ENCODE results near the gene DGKK. TPM values are rescaled to one million over a fixed set of nuclear protein-coding genes. Genes with fewer than 3 reads are reported as not detected.

DGKK gene
- total and polyA plus RNA-seq, 8 donors, result 0.03 to 0.11 (median 0.07) TPM; not detected in 1

DNA sequence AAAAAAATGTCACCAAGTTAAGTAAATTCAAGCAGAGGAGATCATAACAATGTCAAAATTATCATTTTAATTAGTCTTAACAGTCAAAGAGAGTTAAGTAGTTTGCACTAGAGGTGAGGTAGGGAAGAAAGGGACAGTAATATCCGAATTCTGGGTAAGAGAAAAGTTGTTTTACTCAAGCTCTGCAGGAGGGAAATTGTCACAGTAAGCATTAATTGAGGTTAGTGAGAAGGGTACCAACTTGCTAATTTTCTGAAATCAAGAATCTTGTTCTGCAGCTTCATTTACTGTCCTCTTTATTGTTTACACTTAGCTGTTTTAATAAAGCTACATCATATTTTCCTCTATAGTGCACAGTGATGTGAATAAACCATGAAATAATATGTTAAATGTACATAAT lies 11.0 kb downstream of the DGKK start:
- no peak for TF ChIP-seq CTCF (IDR thresholded peaks at IDR 0.05)
- Histone ChIP-seq H3K9me3 (no peaks in the 10 kb centered on the region), H3K4me1 (no peaks in the 10 kb centered on the region), H3K36me3 (no peaks in the 10 kb centered on the region), H3K4me3 (no peak overlapping the region), H3K27ac (no peak overlapping the region), H3K27me3 (peaks cover 9 to 33% of the 10 kb centered on the region in 2 donors)
- DNase-seq (no peak), ATAC-seq (no peak)
- intact Hi-C loops (cut with DNase I), result no loop called here

GRCh38 chrX:50458483-50458882 lies 12.1 kb downstream of the DGKK start:
- Histone ChIP-seq H3K27me3 (peaks cover 4 to 24% of the 10 kb centered on the region in 2 donors), H3K4me3 (no peak overlapping the region), H3K27ac (no peak overlapping the region), H3K4me1 (no peaks in the 10 kb centered on the region), H3K36me3 (no peaks in the 10 kb centered on the region), H3K9me3 (no peaks in the 10 kb centered on the region)
- DNase-seq (no peak), ATAC-seq (no peak)
- intact Hi-C loops (cut with DNase I), result no loop called here
- no peak for TF ChIP-seq CTCF (IDR thresholded peaks at IDR 0.05)

DNA sequence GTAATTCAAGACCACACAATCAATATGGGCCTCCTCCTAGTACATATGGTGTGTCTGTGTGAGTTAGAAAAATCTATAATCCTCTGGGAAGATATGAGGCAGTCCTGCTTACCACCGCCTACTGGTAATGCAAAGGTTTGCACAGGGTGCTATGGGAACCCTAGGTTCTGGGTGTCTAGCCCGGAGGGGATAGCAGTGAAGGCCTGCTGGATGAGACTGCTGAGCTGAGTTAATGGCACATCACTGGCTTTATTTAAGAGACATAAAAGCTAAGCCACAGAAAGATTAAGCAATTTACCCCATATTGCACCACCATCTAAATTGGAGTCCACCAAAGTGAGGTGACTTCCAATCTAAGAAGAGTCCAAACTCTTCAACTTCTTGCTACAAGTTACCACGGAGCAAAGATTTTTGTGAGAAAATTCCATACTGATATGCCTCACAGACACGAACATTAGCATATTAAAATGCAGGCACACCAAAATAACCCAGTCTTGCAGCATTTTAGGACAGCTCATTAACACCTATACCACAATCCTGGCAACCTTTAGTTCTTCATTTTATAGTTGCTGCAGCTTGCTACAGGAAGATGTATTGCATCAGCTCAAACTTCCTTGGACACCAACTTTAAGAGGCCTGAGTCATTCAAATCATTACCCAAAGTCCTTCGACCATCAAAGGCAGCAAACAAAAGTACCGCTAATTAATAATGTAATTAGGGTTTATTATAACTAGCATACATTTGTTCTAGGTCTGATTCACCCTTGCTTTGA lies 13.7 kb downstream of the DGKK start:
- TF ChIP-seq CTCF (IDR thresholded peaks at IDR 0.05), result no peak
- Histone ChIP-seq H3K4me1 (no peaks in the 10 kb centered on the region), H3K36me3 (no peaks in the 10 kb centered on the region), H3K9me3 (no peaks in the 10 kb centered on the region), H3K27ac (no peak overlapping the region), H3K4me3 (no peak overlapping the region), H3K27me3 (peaks cover 0 to 21% of the 10 kb centered on the region in 2 donors)
- no peak for DNase-seq
- intact Hi-C loops (cut with DNase I), result no loop called here
- no peak for ATAC-seq

DNA sequence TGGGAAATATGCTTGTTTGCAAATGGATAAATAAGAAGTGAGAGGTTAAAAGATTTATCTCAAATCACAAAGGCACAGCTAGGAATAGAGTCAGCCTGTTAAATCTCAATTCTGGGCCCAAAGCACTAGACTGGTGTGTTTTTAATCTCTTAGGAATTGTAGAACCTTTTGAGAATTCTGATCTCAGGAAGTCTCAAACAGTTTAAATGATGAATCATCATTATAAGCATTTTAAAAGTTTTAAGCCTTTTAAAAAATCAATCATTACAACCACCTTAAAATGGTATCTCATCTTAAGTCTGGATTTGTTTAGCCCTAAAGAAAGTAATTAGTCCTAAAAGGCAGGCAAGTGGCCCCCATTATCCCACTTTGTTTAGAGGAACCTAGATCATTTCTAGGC lies 17.8 kb downstream of the DGKK start:
- no peaks in the 10 kb centered on the region for H3K9me3 ChIP-seq
- intact Hi-C loops (cut with DNase I), result no loop called here
- peaks cover 0 to 8% of the 10 kb centered on the region in 2 donors for H3K27me3 ChIP-seq
- DNase-seq, result no peak
- H3K4me3 ChIP-seq, result no peak overlapping the region
- no peak overlapping the region for H3K27ac ChIP-seq
- no peak for ATAC-seq
- no peaks in the 10 kb centered on the region for H3K36me3 ChIP-seq
- TF ChIP-seq CTCF (IDR thresholded peaks at IDR 0.05), result no peak
- H3K4me1 ChIP-seq, result no peaks in the 10 kb centered on the region

GRCh38 chrX:50450324-50450723 lies 20.3 kb downstream of the DGKK start:
- Histone ChIP-seq H3K27me3 (peaks cover 0 to under 1% of the 10 kb centered on the region in 2 donors), H3K36me3 (no peaks in the 10 kb centered on the region), H3K4me3 (no peak overlapping the region), H3K4me1 (no peaks in the 10 kb centered on the region), H3K9me3 (no peaks in the 10 kb centered on the region), H3K27ac (no peak overlapping the region)
- DNase-seq (no peak), ATAC-seq (no peak)
- intact Hi-C loops (cut with DNase I), result no loop called here
- TF ChIP-seq CTCF (IDR thresholded peaks at IDR 0.05), result no peak

All from left lung (tissue), 10 donors.